Stimulated activated naive CD4-positive, alpha-beta T cell treated with Interleukin-2 at 50 U/mL for 16 hours (primary cell): ENCODE data around the gene NEAT1.

Source experiments
- DNase-seq: peaks from one replicate; lab custom pipeline; 2025; lab: John Stamatoyannopoulos, UW

Gene NEAT1

GRCh38 chr11:65433657-65434056, 11.1 kb downstream of the NEAT1 start:
- no peak for DNase-seq

GRCh38 chr11:65434057-65434666, 11.6 kb downstream of the NEAT1 start:
- no peak for DNase-seq

- no peak for DNase-seq
Measured at GRCh38 chr11:65434667-65435410, 12.2 kb downstream of the NEAT1 start.

GRCh38 chr11:65435411-65435931, 12.9 kb downstream of the NEAT1 start:
- DNase-seq: no peak

- no peak for DNase-seq
Measured at GRCh38 chr11:65435981-65436411, 13.4 kb downstream of the NEAT1 start.

- no peak for DNase-seq
Measured at GRCh38 chr11:65436412-65437032, 13.9 kb downstream of the NEAT1 start.

GRCh38 chr11:65437436-65438227, 15.0 kb downstream of the NEAT1 start:
- DNase-seq: no peak

GRCh38 chr11:65438257-65439151, 15.9 kb downstream of the NEAT1 start:
- DNase-seq: no peak

- no peak for DNase-seq
Measured at GRCh38 chr11:65439331-65440181, 17.0 kb downstream of the NEAT1 start.

- no peak for DNase-seq
Measured at GRCh38 chr11:65440831-65441499, 18.4 kb downstream of the NEAT1 start.

- DNase-seq: no peak
Measured at GRCh38 chr11:65442842-65443331, 20.3 kb downstream of the NEAT1 start.

- no peak for DNase-seq
Measured at GRCh38 chr11:65444314-65445051, 21.9 kb downstream of the NEAT1 start.

- no peak for DNase-seq
Measured at GRCh38 chr11:65445101-65445603, 22.6 kb downstream of the NEAT1 start.

- DNase-seq: no peak
Measured at GRCh38 chr11:65445604-65446445, 23.2 kb downstream of the NEAT1 start.

- no peak for DNase-seq
Measured at GRCh38 chr11:65446446-65447277, 24.1 kb downstream of the NEAT1 start.

- no peak for DNase-seq
Measured at GRCh38 chr11:65448074-65448417, 25.4 kb downstream of the NEAT1 start.
